Esophagus squamous epithelium (tissue), 5 donors: ENCODE data around the gene RNF17. TPM values are rescaled to one million over a fixed set of nuclear protein-coding genes. Genes with fewer than 3 reads are reported as not detected.

ENCODE experiments used
- DNase-seq: peaks from one replicate; lab custom pipeline; 2025; lab: John Stamatoyannopoulos, UW
- H3K27ac ChIP-seq, 4 donors: fragments of 200-600 bp; sonication (generic); one replicate each; pipeline ENCODE4 v1.5.1; 2016 to 2019; ENCODE audit warnings: mild to moderate bottlenecking in 1 of 4
- H3K27me3 ChIP-seq, 4 donors: fragments of 200-600 bp; sonication (generic); 1 replicate in 3 of 4; 2 replicates in 1 of 4; pipeline versions ENCODE4 v1.5.1 to v1.6.0; 2017 to 2021; ENCODE audit warnings: antibody characterized with exemption in 1 of 4
- H3K36me3 ChIP-seq, 3 donors: fragments of 200-600 bp; sonication (generic); one replicate each; pipeline ENCODE4 v1.5.1; 2016 to 2019
- H3K4me1 ChIP-seq, 3 donors: fragments of 200-600 bp; sonication (generic); one replicate each; pipeline ENCODE4 v1.5.1; 2017 to 2019
- H3K4me3 ChIP-seq, 4 donors: fragments of 200-600 bp; sonication (generic); 1 replicate in 3 of 4; 2 replicates in 1 of 4; pipeline ENCODE4 v1.5.1; 2016 to 2019; ENCODE audit warnings: mild to moderate bottlenecking in 2 of 4, moderate library complexity in 1 of 4
- H3K9me3 ChIP-seq, 3 donors: fragments of 200-600 bp; sonication (generic); one replicate each; pipeline ENCODE4 v1.5.1; 2016 to 2019
- CTCF ChIP-seq, 6 experiments: fragments of 450-650 bp in 4 of 6; fragments of 200-600 bp in 2 of 6; sonication (generic) in 2 of 6; IDR thresholded peaks; one replicate each; pipeline ENCODE4 v1.5.1; 2016 to 2019; ENCODE audit warnings: antibody characterized with exemption in 6 of 6, mild to moderate bottlenecking in 4 of 6, moderate library complexity in 4 of 6
- POLR2A ChIP-seq, 4 donors: fragments of 450-650 bp; IDR thresholded peaks; one replicate each; pipeline ENCODE4 v1.6.1; 2017; ENCODE audit warnings: antibody characterized with exemption in 4 of 4, mild to moderate bottlenecking in 4 of 4, moderate library complexity in 3 of 4
- WGBS, 2 donors: methylation state at CpG; one replicate each; pipeline ENCODE4 v1.1.5; 2018; 5-methylcytosine and 5-hydroxymethylcytosine counted together
- intact Hi-C: fragments of 100-400 bp; cut with DNase I; formaldehyde crosslinking; loops from one replicate; pipeline ENCODE4 v1.15.0; 2022
- total RNA-seq, 4 donors: library from RNA; depleted of rRNA; stranded (reverse); fragments of >200 nt; gene quantifications; one replicate each; pipeline ENCODE4 v1.1.0, GENCODE V29; 2016
- donor health status: DM: yes; HTN: yes; CAD: no.

Gene RNF17
- total RNA-seq, 4 donors from 2014 or later = 0.38 TPM; not detected in 3

- WGBS, 2 donors = 90 to 95% methylated on average over 6 of the region's 6 CpGs
- Histone ChIP-seq H3K36me3 (no peaks in the 10 kb centered on the region), H3K9me3 (no peaks in the 10 kb centered on the region), H3K27me3 (no peaks in the 10 kb centered on the region), H3K4me3 (no peak overlapping the region), H3K4me1 (peaks cover 4 to 18% (median 5%) of the 10 kb centered on the region in 3 donors), H3K27ac (no peak overlapping the region)
- DNase-seq = no peak
- no peak for TF ChIP-seq POLR2A (IDR thresholded peaks at IDR 0.05)
- intact Hi-C loops = no loop called here
Observed at GRCh38 chr13:24921003-24921402, 157.0 kb downstream of the RNF17 start.

- TF ChIP-seq CTCF (IDR thresholded peaks at IDR 0.05) (no peak), POLR2A (IDR thresholded peaks at IDR 0.05) (no peak)
Observed at GRCh38 chr13:24921881-24922280, 157.9 kb downstream of the RNF17 start.

GRCh38 chr13:24922387-24922744, 158.4 kb downstream of the RNF17 start:
- no peak for DNase-seq
- Histone ChIP-seq H3K9me3 (no peaks in the 10 kb centered on the region), H3K27ac (peak overlapping the region; percentile 89 to 95 (median 92)), H3K4me3 (peak overlapping the region; percentile 68 to 95 (median 77)), H3K27me3 (no peaks in the 10 kb centered on the region), H3K4me1 (peaks cover 4 to 18% (median 5%) of the 10 kb centered on the region in 3 donors), H3K36me3 (no peaks in the 10 kb centered on the region)
- intact Hi-C loops = no loop called here
- no peak for TF ChIP-seq POLR2A (IDR thresholded peaks at IDR 0.05)
- no peak for TF ChIP-seq CTCF (IDR thresholded peaks at IDR 0.05)
- 0% methylated on average over 5 of the region's 34 CpGs for WGBS, 2 donors

More at GRCh38 chr13:24921881-24922280, 157.9 kb downstream of the RNF17 start:
- DNase-seq = no peak
- Histone ChIP-seq H3K36me3 (no peaks in the 10 kb centered on the region), H3K9me3 (no peaks in the 10 kb centered on the region), H3K27me3 (no peaks in the 10 kb centered on the region), H3K4me3 (peak overlapping the region; percentile 68 to 95 (median 77)), H3K4me1 (peaks cover 4 to 18% (median 5%) of the 10 kb centered on the region in 3 donors), H3K27ac (peak overlapping the region in 2 of 4 donors; percentile 91 to 95)
- 19 to 20% methylated on average over 5 of the region's 5 CpGs for WGBS, 2 donors
- intact Hi-C loops = no loop called here

- H3K27ac ChIP-seq = peak overlapping the region; percentile 89 to 95 (median 92)
- H3K27me3 ChIP-seq = no peaks in the 10 kb centered on the region
- H3K9me3 ChIP-seq = no peaks in the 10 kb centered on the region
- 0 to 2% methylated on average over 18 to 28 of the region's 60 CpGs for WGBS, 2 donors
- TF ChIP-seq POLR2A (IDR thresholded peaks at IDR 0.05) = peak in 2 of 4 donors; percentile 41 to 73
- TF ChIP-seq CTCF (IDR thresholded peaks at IDR 0.05) = peak in 2 of 6 experiments; percentile 16 to 33
- peak; percentile 93 for DNase-seq
- no peaks in the 10 kb centered on the region for H3K36me3 ChIP-seq
- intact Hi-C loops = no loop called here
- H3K4me1 ChIP-seq = peaks cover 4 to 18% (median 5%) of the 10 kb centered on the region in 3 donors
- peak overlapping the region; percentile 68 to 95 (median 77) for H3K4me3 ChIP-seq
Observed at GRCh38 chr13:24922745-24923591, 159.0 kb downstream of the RNF17 start.

- H3K9me3 ChIP-seq = no peaks in the 10 kb centered on the region
- H3K4me3 ChIP-seq = no peak overlapping the region
- TF ChIP-seq POLR2A (IDR thresholded peaks at IDR 0.05) (no peak), CTCF (IDR thresholded peaks at IDR 0.05) (no peak)
- no peak for DNase-seq
- no peak overlapping the region for H3K27ac ChIP-seq
- 86 to 88% methylated on average over 12 to 15 of the region's 15 CpGs for WGBS, 2 donors
- H3K27me3 ChIP-seq = peaks cover 0 to 13% (median 0%) of the 10 kb centered on the region in 4 donors
- no peaks in the 10 kb centered on the region for H3K36me3 ChIP-seq
- intact Hi-C loops = no loop called here
- H3K4me1 ChIP-seq = peaks cover 4 to 18% (median 5%) of the 10 kb centered on the region in 3 donors
Observed at GRCh38 chr13:24925318-24926231, 161.6 kb downstream of the RNF17 start.
